ENCODE data around the gene EVC2.

The EVC2 gene

DNA sequence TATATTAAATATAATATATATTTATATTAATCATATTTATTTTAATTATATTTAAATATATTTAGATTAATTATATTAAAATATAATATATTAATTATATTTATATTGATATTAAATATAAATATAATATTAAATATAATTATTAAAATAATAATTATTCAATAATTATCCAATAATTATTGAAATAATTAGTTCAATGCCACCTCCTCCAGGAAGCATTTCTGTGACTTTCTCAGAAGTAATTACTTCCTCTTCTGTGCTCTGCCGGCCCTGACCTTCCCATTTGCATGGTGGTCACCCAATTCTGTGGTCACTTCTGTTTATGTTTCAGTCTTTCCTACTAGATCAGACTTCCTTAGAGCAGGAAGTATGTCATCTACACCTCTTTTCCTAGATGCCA, 45.8 kb downstream of the EVC2 start:
- DNase-seq = no peak

DNA sequence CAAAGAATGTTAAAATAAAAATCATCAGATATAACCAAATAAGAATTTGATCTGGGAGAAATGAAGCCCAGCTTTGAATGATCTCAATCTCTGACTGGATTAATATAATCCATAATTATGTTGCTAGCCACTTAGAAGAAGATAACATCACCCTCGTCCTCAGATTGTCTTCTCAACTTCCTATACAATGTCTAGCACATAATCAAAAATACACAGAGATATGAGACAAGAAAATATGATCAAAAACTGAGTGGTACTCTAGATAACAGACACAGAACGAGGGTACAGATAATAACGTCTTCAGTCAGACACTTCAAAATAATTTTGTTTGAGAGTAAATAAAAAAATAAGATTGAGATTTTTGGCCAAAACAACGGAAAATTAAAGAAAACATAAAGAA, 47.1 kb downstream of the EVC2 start:
- no peak for DNase-seq

DNA sequence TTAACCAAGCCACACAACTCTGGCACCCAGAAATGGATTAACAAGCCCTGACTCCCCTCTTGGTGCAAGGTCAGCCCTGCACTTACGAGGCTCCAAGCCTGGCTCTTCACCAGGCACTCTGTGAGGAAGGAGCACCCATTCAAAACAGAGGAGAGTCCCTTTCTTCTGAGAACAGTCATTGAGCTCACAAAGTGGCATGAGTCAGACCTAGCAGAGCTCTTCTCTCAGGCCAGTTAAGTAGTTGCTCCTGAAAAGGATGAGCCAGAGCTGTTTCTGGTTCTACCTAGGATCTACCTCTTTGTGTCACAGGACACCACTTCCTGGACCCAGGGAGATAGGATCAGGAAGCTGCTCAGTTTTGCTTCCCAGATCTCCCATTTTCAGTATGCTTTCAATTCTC, 48.2 kb downstream of the EVC2 start:
- DNase-seq = peak; percentile 71

DNA sequence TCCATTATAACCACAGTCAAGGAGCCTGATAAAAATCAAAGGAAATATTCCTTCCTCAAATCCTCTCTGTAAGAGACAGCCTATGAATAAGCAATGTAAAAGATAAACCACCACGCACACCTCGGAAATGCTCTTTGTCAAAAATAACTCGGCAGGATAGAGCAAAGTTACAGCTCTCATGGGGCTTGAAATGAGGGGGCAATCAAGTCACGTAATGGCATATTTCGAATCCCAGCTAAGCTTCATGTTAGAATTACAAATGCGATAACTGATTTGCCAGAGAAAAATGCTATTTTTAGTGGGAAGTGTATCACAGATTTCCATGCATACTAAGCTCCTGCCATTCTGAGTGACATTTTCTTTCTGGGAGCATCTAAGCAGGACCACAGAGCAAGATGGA, 49.4 kb downstream of the EVC2 start:
- DNase-seq = no peak

DNA sequence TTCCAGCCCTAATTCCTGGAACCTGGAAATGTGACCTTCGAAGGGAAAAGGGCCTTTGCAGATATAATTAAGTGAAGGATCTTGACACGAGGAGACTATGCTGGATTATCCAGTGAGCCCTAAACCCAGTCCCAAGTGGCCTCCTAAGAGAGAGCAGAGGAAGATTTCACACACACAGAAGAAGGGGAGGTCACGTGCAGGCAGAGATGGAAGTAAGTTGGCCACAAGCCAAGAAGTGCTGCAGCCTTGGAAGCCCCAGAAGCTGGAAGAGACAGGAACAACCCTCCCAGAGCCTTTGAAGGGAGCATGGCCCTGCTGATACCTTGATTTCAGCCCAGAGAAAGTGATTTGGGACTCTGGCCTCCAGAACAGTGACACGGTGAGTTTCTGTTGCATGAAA, 51.9 kb downstream of the EVC2 start:
- no peak for DNase-seq

DNA sequence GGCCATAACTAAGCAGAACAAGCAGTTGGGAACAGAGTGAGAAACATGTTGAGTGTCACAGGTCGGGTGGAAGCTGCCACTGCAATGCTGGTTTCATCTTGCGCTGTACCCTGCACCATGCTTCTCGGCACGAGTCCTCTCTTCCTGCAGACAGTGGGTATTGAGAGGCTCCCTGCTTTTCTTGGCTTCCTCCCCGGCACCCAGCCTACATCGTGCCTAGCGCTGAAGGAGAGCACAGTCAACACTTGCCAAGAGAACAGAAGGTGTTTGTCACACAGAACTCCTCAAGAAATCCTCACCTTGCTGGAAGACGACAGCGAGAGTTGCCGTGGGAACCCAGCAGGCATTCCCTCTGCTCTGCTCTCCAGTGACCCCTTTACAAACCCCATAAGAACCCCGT, 53.6 kb downstream of the EVC2 start:
- no peak for DNase-seq

DNA sequence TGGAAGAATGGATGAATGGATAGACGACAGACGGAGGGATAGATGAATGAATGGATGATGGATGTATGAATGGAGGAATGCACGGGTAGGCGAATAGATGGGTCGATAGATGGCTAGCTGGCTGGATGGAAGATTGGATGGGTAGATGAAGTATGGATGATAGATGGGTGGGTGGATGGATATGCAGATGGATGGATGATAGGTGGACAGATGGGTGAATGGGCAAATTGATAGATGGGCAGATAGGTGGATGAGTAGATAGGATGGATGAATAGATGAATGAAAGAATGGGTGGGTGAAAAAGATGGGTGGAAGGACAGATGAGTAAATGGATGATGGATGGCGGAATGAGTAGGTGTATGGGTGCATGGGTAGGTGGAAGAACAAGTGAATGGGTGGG, 57.3 kb downstream of the EVC2 start:
- no peak for DNase-seq

DNA sequence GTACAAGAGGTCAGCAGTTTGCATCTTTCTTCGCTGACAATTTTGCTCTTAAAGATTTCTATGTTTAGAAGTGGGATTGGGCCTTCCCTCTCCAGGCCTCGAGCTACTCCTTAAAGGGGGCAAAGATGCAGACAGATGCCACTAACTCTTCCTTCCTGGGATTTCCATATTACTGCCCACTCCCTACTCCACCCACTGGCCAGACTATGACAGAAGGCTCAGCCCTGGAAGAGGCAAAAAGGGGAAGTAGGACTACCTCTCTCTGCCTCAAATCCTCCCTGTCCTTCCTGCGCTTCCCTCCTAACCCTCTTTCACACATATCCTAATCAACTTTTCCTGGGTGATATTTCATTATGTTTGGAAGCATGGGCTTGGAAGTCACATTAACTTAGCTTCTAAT, 58.3 kb downstream of the EVC2 start:
- no peak for DNase-seq

DNA sequence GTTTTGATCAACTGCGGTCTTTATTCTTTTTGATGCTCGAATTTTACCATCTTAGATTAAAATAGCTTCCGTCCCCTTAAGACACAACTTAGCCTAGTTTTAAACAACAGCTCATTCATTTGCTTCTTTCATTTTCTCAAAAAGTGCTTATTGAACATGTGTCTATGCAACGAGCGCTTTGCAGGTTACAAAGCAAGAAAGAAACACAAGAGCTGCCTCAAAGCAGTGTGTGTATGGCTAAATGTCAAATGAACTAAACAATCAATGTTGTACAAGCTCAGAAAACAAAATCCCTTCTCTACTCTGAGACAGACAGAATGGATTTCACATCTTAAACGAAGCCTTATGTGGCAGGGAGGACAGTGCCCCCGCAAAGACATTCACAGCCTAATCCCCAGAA, 61.0 kb downstream of the EVC2 start:
- DNase-seq = no peak

DNA sequence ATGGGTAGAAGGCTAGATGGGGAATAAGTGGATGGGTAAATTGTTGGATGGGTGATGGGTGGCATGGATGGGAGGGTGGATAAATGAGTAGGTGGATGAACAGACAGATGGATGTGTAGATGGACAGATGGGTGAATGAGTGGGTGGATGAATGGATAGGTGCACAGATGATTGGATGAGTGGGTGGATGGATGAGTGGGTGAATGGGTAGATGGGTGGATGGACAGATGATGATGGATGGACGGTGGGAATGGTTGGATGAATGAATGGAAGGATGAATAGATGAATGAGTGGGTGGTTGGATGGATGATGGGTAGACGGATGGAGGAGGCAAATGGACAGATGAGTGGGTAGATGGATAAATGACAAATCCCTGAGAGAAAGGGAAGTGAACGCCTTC, 68.3 kb downstream of the EVC2 start:
- no peak for DNase-seq

DNA sequence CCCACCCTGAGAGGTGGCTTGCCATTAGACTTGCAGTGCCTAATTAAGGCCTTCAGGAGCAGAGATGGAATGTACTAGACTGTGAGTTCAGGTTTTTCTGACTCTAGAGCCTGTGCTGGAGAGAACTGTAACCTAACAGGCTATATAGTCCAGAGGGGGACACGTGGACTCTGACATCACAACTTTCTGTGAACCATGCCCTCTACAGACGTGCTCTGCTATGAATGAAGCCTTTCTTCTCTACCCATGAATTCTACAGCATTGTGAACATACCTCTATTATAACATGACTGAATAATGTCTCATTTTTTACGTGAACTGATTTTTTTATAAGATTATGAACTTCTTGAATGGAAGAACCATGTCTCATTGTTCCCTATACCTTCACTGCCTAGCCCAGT, 68.8 kb downstream of the EVC2 start:
- DNase-seq = no peak

DNA sequence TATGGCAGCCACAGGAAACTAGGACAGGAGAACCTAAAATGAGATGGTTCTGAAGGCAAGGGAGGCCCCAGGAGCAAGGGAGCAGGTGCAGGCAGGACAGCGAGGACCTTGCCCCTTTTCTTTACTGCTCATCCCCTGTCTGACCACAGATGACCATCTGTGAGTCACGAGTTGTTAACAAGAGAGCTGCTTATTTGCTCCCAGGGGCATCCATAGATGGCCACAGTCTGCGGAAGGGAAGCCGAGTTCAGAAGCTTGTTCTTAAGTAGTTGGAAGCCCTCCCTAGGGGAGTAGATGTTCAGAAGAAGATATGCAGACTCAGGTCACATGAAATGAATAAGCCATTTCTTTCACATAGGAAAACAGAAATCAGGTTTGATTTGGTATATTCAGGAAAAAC, 69.4 kb downstream of the EVC2 start:
- DNase-seq = no peak

DNA sequence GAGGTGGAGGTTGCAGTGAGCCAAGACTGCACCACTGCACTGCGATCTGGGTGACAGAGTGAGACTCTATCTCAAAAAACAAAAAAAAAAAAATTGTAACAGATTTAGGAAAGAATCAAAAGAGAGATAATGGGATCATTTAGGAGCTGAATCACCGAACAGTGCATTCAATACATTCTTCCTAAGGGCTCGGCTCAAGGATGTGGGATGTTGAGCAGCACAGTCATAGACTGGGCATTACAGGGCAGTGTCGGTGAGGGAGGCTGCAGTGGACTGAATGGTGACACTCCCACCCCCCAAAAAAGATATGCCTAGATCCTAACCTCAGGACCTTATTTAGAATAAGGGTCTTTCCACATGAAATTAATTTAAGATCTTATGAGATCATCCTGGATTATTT, 70.0 kb downstream of the EVC2 start:
- DNase-seq = peak; percentile 62

DNA sequence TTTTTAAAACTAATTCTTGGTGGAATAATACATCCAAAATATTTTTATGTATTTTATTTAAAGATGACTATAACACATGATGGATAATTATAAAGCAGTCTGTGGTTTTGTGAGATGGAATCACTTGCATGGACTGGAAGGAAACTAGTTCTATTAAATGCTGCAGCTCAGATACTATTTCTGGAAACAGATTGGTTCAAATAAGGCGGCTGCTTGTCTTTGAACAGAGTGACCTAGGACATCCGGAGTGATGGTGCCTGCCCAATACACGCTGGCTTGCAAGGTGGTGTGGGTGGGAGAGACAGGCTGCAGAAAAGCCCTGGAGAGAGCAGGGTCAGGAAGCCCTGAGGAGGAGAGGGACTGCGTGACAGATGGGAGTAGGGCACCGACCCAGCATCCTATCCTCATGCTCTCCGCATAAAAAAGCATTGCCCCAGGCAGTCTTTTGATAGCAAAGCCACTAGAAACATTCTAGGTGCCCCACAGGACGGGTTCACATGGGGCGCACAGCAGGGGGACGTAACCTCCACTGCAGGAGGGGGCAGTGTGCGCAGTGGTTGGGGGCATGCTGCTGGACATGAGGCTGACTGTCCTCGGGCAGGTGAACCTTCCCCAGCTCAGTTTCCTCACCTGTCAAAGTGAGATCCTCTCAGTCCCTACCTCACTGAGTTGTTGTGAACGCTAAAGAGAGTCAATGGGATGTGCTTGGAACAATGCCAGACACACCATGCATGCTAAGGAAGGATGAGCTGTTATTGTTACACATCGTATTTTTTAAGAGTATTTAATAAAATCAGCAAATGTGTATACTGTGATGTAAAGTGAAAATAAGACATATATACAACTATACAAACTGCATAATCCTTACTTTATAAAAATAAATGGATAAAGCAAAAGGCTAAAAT, 71.3 kb downstream of the EVC2 start:
- DNase-seq = no peak

DNA sequence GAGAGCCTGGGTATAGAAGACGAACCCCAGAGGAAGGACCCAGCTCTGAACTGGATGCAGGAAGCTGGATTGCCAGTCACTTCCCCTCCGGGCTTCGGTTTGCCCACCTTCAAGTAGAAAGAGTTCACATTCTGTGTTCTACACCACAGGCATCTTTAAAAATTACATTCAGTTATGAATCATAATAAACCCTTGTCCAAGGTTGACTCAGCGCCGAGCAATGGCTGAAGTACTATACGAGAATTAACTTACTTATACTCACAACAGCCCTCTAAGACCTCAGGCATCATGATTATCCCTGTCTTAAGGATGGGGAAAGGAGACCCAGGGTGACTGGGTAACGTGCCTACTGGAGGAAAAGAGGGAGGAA, 72.5 kb downstream of the EVC2 start:
- no peak for DNase-seq

DNA sequence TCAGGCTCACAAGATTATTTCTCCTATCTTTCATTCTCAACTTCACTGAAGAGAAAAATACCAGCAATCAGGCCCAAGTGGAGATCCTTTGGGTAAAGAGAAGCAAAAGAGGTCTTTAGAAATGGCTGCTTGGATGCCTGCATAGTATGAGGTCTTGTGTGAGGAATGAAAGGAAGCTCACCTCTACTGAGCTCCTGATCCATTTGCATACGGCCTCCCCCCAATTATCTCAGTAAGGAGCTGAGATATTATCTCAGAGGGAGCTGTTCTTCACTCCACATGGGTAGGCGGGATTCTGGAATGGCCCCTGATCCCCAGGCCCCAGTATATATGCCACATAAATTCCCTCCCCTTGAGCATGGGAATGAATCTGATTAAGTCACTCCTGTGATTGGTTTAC, 75.8 kb downstream of the EVC2 start:
- DNase-seq = no peak

DNA sequence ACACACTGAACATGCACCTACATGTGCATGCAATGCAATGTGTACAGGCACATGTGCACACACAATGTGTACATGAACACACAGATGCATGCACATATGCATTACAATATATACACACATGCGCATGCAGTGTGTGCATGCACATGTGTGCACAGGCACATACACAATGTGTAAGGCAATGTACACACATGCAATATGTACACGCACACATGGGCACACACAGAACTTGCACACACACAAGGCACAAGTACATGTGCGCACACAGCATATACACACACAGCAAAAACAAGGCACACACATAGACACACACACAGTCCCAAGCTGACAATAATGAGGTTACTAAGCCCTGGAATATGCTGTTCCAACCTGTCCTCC, 76.3 kb downstream of the EVC2 start:
- no peak for DNase-seq

DNA sequence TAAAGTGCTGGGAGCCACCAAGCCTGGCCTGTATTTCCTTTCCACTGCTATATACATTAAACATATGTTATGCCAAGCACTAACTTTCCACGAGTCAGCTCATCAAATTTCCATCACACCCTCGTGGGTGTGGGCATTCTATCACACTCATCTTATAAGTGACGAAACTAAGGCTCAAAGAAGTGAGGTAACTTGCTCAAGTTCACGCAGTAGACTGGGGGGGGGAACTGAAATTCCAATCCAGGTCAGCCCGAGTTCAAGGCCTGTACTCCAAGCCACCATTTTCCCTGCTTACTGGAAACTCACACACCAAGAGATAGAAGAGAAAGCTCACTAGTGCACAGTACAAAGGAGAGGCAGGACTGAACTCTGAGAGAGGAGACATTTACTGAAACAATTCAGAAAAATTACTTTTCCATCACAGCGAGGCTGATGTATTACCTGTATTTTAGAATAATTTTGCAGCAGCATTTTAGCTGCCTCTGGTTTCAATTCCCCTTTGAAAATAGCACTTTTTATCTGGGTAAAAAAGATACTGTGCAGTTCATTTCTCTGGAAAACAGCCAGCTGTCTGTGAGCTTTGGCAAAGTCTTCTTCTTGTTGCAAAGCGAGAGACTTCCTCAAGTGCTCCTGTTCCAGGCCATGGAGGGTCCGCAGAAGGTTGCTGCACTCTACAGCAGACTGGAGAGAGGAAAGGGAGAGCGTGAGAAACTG, 76.8 kb downstream of the EVC2 start:
- no peak for DNase-seq

DNA sequence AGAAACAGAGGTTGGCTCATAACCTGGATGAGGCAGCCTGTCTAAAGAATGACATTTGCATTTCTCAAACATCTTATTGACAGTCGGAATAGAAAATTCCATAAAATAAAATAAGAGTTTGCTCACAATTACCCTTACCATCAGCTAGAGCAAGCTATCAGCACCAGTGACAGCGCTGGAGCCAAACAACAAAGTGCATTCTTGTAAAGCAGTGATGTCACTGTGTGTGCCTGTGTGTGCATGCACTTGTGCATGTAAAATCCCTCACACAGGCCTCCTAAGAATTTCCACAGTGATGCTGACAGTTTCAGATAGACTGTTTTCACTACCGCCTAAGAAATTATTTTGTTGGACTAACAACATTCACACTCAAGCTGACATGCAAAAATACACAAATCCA, 77.6 kb downstream of the EVC2 start:
- no peak for DNase-seq

DNA sequence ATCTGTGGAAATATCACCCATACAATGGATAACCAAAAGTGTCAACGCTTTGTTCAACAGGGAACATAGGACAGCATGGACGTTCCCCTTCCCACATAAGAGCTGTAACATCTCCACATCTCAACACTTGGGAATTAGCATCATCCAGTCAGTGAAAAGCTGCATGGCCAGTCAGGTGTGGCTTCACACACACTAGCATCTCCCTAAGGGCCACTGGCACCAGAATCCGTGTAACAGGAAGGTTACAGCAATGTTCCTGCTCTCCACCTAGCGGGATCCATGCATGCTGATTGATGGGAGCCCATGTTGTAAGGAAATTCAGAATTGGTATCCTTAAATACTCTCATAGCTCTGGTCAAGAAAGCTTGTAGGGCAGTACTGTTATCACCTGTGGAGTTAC, 78.8 kb downstream of the EVC2 start:
- no peak for DNase-seq

DNA sequence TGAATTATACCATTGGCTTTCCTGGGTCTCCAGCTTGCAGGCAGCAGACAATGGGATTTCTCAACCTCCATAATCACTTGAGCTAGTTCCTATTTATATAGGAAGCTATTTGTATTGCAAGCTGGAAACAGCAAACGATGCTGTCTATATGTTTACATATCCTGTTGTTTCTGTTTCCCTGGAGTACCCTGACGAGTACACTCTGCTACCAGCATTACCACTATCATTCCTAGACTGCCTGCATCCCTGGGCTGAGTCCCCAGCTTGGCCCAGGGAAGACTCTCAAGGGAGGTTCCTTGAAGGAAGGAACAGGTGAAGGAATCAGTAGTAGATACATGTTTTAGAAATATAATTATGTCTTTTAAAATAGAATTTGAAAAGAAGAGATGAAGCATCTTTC, 81.4 kb downstream of the EVC2 start:
- DNase-seq = no peak

DNA sequence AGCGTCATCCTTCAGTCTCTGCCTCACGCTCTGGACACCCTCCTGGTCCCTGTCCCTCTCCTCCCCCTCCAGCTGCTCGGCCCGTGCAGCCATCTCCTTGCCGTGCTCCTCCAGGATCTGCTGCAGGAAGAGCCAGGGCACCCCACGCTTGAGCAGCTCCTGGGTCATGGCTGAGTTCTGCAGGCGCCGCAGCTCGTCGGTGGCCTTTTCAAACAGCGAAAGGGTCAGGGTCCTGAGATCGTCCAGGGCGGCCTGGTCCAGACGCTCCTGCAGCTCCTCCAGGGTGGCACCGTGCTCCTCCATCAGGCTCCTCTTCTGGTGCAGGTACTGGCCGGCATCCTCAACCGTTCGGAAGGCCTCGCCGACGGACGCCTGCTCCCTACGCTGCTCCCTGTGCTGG, 85.8 kb downstream of the EVC2 start:
- peak; percentile 38 for DNase-seq

DNA sequence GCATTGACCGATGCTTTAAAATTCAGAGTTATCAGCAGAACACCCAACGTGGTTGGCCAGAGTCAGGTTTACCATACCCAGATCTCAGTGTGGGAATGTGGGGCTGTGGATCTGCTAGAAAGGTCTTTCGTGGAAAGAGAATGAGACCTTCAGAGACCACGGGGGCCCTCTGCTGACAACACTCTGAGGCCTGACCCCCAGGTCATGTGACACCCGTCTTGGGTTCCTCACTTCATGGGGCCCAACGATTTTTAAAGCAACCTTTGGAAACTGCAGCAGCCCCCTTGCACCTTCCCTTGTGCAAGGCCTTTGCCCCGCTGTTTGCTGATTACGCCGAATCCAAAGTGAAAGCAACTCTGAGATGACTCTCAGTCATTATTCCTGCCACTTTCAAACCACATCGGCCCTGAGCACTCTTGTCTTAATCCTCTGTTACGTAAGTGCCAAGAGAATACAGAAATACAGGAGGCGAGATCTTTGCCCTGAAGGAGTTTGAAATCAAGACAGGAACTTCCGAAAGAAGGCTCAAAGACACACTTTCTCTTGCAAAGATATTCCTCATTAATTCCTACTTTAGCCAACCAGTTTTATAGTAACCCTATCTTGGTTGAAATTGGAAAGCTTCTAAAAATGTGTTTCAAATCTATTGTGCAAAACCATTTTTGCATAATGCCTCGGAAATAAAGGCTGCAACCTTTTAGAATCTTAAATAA, 88.3 kb downstream of the EVC2 start:
- DNase-seq = no peak

Data from islet precursor cell (in vitro differentiated cells).